ENCODE measurements around the gene NETO1.

DNA sequence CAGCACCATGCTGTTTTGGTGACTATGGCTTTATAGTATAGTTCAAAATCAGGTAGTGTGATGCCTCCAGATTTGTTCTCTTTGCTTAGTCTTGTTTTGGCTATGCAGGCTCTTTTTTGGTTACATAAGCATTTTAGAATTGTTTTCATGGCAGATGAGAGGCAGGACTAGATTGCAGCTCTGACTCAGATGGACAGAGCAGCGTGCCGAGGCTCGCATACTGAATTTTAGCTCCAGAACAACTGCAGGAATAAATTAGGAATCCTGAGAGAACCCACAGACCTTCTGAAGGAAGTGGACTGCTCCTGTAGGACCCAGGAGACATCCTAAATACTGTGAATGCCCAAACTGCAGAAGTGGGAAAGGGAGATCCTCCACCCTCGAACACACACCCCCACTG is 141.6 kb downstream of the NETO1 start:
- TF ChIP-seq, protein P1, sequence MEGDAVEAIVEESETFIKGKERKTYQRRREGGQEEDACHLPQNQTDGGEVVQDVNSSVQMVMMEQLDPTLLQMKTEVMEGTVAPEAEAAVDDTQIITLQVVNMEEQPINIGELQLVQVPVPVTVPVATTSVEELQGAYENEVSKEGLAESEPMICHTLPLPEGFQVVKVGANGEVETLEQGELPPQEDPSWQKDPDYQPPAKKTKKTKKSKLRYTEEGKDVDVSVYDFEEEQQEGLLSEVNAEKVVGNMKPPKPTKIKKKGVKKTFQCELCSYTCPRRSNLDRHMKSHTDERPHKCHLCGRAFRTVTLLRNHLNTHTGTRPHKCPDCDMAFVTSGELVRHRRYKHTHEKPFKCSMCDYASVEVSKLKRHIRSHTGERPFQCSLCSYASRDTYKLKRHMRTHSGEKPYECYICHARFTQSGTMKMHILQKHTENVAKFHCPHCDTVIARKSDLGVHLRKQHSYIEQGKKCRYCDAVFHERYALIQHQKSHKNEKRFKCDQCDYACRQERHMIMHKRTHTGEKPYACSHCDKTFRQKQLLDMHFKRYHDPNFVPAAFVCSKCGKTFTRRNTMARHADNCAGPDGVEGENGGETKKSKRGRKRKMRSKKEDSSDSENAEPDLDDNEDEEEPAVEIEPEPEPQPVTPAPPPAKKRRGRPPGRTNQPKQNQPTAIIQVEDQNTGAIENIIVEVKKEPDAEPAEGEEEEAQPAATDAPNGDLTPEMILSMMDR (optimal IDR thresholded peaks at IDR 0.05 in 1 of 3, IDR thresholded peaks at IDR 0.05 in 1 of 3, conservative IDR thresholded peaks at IDR 0.05 in 1 of 3; ENCODE audit: extremely low read depth in 1 of 3, insufficient read depth in 2 of 3, low read length in 3 of 3): no peak
- TF ChIP-seq EZH2 (IDR thresholded peaks at IDR 0.05; ENCODE audit: low read length): no peak
